ENCODE measurements around the gene HYI. TPM values are rescaled to one million over a fixed set of nuclear protein-coding genes. Genes with fewer than 3 reads are reported as not detected.
"Not testable (repeated sequence)": the region's sequence is repeated elsewhere in the genome, so short reads cannot be mapped to it uniquely, and the experiment has no call there.

HYI gene, protein sequence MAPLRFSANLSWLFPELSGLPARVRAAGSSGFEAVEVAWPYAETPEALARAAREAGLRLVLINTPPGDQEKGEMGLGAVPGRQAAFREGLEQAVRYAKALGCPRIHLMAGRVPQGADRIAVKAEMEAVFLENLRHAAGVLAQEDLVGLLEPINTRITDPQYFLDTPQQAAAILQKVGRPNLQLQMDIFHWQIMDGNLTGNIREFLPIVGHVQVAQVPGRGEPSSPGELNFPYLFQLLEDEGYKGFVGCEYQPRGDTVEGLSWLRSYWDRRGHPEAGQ
- 27.3 TPM for total RNA-seq

DNA sequence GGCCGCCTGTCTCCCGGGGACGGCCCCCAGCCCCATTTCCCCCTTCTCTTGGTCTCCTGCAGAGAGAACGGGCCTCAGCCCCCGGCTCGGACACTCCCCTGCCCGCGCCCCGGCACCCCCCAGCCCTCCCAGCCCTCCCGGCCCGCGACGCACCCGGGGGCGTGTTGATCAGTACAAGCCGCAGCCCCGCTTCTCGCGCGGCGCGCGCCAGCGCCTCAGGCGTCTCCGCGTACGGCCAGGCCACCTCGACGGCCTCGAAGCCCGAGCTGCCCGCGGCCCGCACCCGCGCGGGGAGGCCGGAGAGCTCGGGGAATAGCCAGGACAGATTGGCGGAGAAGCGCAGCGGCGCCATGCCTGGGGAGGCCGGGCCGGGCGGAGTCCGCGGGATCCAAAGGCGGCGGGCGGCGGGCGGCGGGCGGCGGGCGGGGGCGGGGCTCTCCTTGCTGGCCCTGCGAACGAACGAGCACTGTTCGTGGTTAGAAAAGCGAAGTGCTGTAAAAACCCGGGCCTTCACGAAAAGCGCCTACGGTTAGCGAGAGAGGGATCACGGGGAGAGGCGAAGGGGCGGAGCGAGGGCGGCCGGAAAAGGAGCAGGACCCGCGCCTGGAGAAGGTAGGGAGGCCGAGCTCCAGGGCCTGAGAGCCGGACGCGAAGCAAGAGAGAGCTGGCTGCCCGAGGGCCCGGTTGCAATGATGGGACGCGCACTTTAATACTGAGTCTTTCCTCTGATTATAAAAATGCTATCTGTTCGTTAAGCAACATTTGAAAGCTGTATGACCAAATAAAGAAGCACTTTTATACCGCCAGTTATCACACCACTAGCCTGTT, at the start of gene HYI:
TSS of gene HYI (minus strand) at position 490 of the 828 bp plus-strand sequence. CDS start at position 352, 138 bp downstream.
- no peak for FAIRE-seq
- peak; percentile 74 to 76 for DNase-seq (ENCODE audit: low spot score in 2 of 2)

DNA sequence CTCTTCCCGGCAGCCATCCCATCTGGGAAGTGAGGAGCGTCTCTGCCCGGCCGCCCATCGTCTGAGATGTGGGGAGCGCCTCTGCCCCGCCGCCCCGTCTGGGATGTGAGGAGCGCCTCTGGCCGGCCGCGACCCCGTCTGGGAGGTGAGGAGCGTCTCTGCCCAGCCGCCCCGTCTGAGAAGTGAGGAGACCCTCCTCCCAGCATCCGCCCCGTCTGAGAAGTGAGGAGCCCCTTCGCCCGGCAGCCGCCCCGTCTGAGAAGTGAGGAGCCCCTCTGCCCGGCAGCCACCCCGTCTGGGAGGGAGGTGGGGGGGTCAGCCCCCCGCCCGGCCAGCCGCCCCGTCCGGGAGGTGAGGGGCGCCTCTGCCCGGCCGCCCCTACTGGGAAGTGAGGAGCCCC, 48.1 kb upstream of the HYI start:
- not testable (repeated sequence) for FAIRE-seq; DNase-seq (ENCODE audit: low spot score in 2 of 2)

DNA sequence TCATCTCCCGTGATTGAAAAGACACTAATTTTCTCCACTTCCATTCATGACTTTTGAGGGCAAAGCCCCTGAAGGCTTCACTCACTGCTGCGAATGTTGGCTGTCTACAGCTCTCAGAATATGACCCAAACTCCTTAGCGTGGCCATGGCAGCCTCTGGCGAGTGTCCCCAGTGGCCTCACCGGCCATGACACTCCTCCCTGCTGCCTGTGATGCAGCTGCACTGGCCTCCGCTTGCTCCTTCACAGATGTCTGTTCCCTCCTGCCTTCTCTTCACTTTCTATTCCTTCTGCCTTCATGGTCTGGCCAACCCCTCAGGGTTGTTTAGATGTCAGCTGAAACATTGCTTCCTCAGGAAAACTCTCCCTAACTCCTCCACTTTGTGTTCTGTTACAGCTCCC, 46.2 kb upstream of the HYI start:
- FAIRE-seq (no peak), DNase-seq (ENCODE audit: low spot score in 2 of 2) (no peak)

DNA sequence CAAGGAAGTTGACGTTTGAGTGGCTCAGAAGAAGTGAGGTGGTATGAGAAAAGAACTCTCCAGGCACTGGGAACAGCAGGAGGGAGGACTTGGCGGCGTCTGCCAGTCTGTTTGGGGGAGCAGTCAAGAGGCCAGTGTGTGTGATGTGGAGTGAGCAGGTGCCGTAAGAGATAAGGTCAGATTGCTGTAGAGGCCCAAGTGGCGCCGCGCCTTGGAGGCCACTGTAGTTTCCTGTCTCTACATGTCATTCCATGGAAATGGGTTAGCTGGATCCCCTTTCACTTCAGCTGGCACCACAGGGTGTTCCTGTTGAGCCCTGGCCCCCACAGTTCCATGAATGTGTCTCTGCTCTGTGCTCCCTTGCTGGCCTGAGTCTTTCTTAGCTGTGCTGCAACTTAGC, 41.5 kb upstream of the HYI start:
- DNase-seq (ENCODE audit: low spot score in 2 of 2) = no peak
- no peak for FAIRE-seq

DNA sequence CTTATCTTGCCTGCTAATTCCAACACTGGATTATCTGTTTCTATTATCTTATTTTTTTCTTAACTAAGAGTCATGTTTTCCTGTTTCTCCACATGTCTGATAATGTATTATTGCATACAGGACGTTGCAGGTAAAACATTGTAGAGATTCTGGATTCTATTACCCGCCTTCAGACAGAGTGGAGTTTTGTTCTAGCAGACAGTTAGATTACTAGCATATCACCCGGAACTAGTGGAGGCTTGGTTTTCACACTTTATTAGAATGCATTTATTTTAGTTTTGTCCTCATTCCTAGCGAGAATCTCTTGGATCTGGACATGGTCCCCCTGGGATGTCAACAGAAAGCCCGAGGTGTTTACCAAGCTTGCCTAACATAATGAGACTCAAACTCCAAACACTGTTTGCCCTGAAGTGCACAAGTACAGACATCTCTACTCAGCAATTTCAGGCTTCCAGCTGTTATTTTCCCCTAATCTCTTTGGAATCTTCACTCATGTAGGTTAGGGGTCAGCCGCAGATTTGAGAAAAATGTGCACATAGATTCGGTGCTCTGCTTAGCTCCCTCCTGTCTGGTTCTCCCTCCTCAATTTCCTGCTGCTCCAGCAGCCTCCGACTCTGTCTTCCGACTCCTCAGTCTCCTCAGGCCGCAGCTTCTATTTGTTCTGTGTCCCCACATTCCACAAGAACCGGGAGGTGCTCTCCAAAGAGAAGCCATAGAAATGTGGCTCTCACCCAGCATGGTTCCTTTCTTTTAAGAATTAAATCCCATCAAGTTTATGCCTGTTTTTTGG, 40.1 kb upstream of the HYI start:
- no peak for DNase-seq (ENCODE audit: low spot score in 2 of 2)
- FAIRE-seq = no peak

DNA sequence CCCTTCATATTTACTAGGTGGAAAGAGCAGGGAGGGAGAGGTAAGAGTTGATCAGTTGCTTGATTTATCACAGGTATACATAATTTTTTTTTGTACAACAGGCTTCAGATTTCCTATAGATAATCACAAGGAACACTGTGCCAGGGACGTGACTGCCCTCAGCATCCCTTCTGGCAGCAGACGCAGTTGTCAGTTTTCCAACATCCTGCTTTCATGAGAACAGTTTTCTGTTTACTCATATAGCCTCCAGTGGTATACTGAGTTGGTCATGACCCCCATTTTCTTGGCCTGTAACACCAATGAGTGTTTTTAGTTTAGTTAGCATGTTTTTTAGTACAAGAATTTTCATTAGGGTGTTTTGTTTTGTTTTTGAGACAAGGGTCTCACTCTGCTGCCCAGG, 39.1 kb upstream of the HYI start:
- FAIRE-seq = no peak
- DNase-seq (ENCODE audit: low spot score in 2 of 2) = no peak

DNA sequence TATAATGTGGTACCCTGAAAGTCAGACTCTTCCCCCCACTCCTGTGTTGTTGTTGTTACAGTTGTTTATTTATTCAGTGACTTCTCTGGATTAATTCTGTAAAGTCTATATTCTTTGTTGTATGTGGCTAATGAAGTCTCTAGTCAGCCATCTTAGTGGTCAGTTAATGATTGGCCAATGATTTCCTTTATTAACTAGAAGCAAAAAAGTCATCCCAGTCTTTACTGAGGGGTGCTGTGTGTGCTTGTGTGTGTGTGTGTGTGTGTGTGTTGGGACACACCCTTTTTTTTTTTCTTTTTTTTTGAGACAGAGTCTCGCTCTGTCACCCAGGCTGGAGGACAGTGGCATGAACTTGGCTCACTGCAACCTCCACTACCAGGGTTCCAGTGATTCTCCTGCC, 37.3 kb upstream of the HYI start:
- DNase-seq (ENCODE audit: low spot score in 2 of 2) (no peak), FAIRE-seq (no peak)

DNA sequence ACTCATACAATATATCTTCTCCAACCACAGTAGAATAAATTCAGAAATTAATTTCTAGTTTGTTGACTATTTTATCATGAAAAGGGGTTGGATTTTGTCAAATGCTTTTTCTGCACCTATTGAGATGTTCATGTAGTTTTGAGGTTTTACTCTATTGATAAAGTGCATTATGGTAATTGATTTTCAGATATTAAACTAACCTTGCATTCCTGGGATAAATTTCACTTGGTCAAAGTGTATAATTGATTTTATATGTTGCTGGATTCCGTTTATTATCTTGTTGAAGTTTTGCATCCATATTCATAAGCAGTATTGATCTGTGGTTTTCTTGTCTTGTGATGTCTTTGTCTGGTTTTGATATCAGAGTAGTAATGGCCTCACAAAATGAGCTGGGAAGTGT, 34.4 kb upstream of the HYI start:
- DNase-seq (ENCODE audit: low spot score in 2 of 2) = no peak
- FAIRE-seq = no peak

DNA sequence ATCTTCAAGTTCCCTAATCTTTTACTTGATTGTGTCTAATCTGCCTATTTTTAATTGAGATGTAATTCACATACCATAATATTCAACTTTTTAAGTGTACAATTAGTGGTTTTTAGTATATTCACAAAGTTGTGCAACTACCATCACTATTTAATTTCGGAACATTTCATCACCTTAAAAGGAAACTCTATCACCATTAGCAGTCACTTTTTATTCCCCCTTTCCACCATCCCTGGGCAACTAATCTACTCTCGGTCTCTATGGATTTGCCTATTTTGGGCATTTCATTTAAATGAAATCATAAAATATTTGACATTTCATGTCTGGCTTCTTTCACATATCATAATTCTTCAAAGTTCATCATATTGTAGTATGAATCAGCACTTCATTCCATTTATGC, 30.6 kb upstream of the HYI start:
- DNase-seq (ENCODE audit: low spot score in 2 of 2) = no peak
- no peak for FAIRE-seq

DNA sequence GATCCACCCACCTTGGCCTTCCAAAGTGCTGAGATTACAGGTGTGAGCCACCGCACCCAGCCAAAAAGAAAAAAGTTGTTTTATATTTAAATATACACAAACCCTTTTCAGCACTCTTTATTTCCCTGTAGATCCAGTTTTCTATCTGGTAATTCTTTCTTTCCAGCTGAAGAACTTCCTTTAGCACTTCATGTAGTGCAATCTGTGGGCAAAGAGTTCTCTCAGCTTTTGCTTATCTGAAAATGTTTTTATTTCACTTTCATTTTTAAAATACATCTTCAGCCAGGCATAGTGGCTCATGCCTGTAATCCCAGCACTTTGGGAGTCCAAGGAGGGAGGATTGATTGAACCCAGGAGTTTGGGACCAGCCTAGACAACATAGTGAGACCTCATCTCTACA, 28.5 kb upstream of the HYI start:
- no peak for FAIRE-seq

DNA sequence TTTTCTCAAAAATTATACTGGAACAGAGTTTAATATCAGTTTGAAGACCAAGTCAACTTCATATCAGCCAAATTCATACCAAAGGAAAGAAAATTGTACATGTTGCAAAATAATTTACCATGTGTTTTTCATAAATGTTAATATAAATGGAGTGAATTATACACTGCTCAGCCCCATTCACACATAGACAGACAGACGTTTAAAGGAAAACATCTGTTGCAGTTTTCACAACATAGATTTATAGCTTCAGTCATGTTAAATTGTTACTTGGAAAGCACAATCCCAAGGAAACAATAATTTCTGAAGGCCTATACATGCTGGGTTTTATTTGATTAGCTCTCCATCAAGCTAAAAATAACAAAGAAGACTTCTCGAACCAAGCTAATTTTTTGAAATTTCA, 27.8 kb upstream of the HYI start:
- FAIRE-seq (no peak), DNase-seq (ENCODE audit: low spot score in 2 of 2) (no peak)

More for the DNA sequence above, 28.5 kb upstream of the HYI start:
- DNase-seq (ENCODE audit: low spot score in 2 of 2) = no peak

DNA sequence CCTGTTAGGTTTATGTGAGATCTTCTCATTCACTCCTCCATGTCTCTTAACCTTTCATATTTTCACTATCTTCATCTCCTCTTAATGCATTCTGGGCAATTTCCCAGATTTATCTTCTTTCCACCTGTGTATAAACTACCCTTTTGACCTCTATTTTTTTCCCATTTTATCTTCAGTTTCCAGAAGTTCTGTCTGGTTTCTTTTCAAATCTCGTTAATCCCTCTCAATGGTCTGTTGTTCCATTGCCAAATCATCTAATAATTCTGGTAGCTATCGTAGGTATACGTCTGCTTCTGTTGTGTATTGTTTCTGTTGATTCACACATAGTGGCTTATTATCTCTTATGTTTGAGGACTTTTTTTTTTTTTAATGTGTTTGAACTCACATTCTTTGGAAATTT, 25.7 kb upstream of the HYI start:
- DNase-seq (ENCODE audit: low spot score in 2 of 2) (no peak), FAIRE-seq (no peak)

DNA sequence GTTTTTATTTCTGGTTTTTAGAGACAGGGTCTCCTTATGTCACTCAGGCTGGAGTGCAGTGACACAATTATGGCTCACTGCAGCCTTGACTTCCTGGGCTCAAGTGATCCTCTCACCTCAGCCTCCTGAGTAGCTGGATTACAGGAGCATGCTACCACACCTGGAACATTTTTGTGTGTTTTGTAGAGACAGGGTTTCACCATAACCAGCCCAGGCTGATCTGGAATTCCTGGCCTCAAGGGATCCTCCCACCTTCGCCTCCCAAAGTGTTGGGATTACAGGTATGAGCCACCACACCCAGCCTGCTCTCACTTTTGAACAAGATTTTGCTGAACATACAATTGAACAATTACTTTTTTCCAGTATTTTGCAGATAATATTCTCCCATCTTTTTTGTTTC, 24.0 kb upstream of the HYI start:
- FAIRE-seq = no peak

DNA sequence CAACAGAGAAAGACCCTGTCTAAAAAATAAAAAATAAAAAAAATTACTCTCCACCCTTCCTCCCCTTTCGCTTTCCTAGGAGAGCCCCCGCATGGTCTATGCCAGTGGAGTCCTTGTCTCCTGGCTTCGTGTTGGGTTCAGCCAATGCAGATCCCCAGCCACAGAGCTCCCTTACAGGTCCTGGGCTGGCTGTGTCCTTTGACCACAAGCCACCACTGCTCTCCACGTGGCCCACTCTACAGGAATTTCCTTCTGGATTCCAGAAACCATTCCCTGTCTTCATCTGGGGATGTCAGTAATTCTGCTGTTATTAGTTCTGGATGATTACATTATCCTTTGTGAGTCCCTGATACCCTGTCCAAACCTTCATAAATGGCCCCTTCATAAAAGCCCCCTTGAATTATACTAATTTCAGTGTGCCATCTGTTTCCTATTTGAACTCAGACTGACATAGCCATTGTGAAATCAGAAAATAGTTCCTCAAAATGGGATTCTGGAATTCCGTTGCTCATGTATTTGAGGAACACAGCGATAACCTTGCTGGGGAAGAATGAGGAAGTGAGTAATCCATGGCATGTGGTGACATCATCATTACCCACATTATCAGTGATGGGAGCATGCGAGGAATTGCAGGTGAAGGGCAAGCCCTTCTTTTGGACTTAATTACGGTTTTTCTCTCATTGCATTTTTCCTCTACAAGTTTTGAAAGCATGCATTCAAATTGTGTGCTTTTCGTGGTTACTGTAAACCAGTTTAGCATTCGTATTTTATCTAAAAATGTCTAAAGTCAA, 22.1 kb upstream of the HYI start:
- not testable (repeated sequence) for FAIRE-seq; DNase-seq (ENCODE audit: low spot score in 2 of 2)

More for the DNA sequence above, 24.0 kb upstream of the HYI start:
- DNase-seq (ENCODE audit: low spot score in 2 of 2) = no peak

DNA sequence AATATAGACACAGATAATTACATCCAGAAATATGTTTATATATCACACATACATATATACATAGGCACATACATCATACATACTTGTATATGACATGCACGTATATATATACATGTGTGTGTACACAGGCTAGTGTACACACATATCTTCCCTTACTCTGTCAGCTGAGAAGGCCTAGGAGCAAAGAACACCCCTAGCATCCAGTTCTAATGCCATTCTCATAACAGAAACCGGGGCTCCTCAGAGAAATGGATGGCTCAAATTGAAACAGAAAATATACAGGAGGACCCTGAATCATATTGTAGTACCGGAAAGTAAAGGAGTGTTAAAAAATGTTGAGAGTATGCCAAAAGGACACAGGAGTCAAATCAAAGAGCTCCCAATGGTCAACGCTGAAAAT, 19.7 kb upstream of the HYI start:
- no peak for DNase-seq (ENCODE audit: low spot score in 2 of 2)
- no peak for FAIRE-seq

DNA sequence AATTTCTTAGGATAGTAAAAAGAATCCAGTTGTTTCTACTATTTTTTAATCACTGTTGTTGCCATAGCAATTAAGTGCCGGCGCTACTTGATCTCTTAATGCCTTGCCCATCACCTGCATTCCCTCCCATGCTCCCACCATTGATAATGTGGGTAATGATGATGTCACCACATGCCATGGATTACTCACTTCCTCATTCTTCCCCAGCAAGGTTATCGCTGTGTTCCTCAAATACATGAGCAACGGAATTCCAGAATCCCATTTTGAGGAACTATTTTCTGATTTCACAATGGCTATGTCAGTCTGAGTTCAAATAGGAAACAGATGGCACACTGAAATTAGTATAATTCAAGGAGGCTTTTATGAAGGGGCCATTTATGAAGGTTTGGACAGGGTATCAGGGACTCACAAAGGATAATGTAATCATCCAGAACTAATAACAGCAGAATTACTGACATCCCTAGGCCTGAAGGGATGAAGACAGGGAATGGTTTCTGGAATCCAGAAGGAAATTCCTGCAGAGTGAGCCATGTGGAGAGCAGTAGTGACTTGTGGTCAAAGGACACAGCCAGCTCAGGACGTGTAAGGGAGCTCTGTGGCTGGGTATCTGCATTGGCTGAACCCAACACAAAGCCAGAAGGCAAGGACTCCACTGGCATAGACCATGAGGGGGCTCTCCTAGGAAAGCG, 18.9 kb upstream of the HYI start:
- FAIRE-seq = not testable (repeated sequence)

DNA sequence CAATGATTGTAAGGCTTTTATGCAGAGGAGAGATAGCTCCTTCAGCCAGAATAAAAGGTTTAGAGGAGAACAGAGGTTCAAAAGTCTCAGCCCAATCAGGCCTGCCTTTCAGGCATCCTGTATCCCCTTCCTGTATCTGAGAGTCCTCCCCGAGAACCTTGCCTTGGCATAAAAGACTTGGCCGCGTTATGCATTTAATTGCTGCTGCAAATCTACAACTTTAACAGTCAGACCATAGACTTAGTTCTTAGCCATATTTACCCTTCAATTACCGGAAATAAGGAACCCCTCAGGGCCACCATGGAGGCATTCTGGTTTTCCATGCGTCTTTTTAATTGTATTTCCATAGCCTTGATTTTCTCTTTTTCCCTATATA, 18.3 kb upstream of the HYI start:
- FAIRE-seq (no peak), DNase-seq (ENCODE audit: low spot score in 2 of 2) (no peak)

More for the DNA sequence above, 18.9 kb upstream of the HYI start:
- DNase-seq (ENCODE audit: low spot score in 2 of 2) = not testable (repeated sequence)

DNA sequence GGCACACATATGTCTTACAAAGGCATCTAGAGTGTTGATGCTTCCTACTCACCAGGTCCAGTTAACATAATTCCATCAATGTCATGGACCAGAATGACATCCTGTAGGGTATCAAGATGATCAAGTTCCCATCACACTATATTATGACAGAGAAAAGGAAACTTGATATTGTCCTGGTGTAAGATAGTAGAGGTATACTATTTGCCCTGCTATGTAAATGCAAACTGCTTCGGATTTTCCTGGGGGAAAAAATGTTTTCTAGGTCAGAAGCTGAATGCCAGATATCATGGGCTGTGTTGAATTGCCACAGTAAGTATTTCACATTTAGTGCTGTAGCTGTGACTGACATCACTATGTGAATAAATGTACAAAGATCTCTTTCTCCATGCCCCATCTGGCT, 16.2 kb upstream of the HYI start:
- DNase-seq (ENCODE audit: low spot score in 2 of 2) (no peak), FAIRE-seq (no peak)

DNA sequence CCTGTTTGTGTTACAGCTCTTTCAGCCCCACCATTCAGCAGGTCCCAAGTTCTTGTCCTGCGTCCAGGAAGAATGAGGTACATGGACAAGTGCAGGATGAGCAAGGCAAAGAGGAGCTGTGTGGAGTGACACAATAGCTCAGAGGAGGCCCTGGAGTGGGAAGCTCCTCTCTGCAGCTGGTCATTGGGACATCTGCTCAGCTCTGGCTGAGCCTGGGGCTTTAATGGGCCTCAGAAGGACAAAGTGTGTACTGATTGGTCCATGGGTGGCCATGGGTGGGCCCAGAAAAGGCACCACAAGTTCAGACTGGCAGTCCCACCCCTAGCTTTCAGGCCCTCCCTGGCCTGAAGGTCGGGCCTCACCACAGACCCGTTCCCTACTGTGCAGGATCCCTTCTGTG, 14.7 kb upstream of the HYI start:
- FAIRE-seq (no peak), DNase-seq (ENCODE audit: low spot score in 2 of 2) (no peak)

DNA sequence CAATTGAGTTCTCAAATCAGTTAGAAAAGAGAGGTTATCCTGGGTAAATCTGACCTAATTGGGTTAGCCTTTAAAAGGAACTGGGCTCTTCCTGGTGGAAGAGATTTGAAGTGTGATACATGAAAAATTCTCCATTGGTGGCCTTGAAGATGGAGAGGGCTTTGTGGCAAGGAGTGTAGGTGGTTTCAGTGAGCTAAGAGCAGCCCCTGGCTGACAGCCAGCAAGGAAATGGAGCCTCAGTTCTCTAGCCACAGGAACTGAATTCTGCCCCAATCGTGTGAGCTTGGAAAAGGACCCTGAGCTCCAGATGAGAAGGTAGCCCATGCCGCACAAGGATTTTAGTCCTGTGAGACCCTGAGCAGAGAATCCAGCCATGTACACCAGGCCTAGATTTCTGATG, 12.7 kb upstream of the HYI start:
- DNase-seq (ENCODE audit: low spot score in 2 of 2) (no peak), FAIRE-seq (no peak)
